SW 1271 (cell line): Measurements from ENCODE around the gene CIRBP.
"Not testable (repeated sequence)": the region's sequence is repeated elsewhere in the genome, so short reads cannot be mapped to it uniquely, and the experiment has no call there.

Experiments used
- DNase-seq, 2 experiments: peaks; one replicate each; lab custom pipeline; 2025; lab: John Stamatoyannopoulos, UW

CIRBP gene

GRCh38 chr19:1291761-1292418 lies 22.8 kb downstream of the CIRBP start:
- no peak for DNase-seq

GRCh38 chr19:1292419-1293151 lies 23.5 kb downstream of the CIRBP start:
- DNase-seq = no peak

- DNase-seq = no peak
These were observed 24.9 kb downstream of the CIRBP start for GRCh38 chr19:1293782-1294604.

DNA sequence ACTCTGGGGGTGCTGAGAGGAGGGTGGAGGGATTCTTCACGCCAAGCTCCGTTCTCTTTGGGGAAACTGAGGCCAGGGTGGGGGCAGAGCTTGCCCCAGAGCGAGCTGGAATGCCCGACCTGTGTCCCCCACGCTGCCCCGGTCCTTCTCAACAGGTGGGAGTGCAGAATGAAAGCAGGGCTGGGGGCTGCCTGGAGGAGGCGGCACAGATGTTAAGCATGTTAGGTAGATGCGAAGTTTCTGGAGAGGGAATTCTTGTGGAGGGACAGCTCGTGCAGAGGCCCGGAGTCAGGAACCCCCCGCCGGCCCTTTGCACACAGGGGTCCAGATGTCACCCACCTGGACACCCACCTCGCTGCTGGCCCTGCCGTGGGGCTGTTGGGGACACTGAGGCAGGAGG lies 25.6 kb downstream of the CIRBP start:
- no peak for DNase-seq

GRCh38 chr19:1295169-1296012 lies 26.3 kb downstream of the CIRBP start:
- DNase-seq = no peak

GRCh38 chr19:1296078-1296477 lies 26.9 kb downstream of the CIRBP start:
- DNase-seq = no peak

GRCh38 chr19:1296575-1297271 lies 27.6 kb downstream of the CIRBP start:
- no peak for DNase-seq

GRCh38 chr19:1298235-1298634 lies 29.1 kb downstream of the CIRBP start:
- no peak for DNase-seq

DNA sequence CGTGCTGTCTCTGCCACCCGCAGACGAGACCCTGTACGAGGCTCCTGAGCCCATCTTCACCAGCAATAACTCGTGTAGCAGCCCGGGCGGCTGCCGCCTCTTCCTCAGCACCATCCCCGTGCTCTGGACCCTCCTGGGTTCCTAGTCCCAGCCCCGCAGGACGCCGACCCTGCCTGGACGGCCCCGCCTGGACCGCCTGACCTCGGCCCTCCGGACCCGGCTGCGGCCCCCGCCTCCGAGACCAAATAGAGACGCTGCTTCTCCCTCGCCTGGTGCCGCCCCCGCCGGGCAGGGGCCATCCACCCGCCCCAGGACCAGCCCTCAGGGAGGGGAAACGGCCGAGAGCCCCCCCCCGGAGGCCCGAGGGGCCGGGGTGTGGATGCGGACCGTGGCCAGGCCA lies 30.7 kb downstream of the CIRBP start:
- no peak for DNase-seq

- DNase-seq = no peak
These were observed 31.8 kb downstream of the CIRBP start for GRCh38 chr19:1300744-1301490.

DNA sequence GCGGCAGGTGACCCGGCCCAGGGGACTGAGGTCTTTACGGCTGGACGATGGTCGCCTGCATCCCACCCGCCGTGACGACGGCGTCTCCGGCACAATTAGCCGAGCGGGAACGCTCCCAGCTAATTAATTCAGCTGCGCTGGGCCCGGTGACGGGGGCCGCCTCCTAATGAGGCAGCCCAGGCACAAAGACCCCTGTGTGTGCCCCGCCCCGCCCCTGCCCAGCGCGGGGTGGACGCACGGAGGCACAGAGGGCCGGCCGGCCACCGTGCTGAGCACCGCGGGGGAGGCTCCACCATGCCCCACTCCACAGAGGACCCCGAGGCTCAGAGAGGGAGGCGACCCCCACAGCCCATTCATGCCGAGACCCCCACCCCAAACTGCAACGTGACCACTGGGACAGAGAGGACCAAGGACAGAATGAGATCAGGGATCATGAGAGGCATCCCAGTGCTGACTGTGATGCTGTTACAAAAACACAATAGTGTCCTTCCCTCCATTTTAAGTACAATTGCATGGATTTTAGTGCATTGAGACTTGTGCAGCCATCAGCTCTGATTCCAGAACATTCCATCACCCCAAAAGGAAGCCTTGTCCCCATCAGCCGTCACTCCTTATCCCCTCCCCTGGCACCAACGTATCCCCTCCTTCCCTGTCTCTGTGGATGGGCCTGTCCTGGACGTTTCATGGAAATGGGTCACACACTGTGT lies 33.6 kb downstream of the CIRBP start:
- DNase-seq = no peak

DNA sequence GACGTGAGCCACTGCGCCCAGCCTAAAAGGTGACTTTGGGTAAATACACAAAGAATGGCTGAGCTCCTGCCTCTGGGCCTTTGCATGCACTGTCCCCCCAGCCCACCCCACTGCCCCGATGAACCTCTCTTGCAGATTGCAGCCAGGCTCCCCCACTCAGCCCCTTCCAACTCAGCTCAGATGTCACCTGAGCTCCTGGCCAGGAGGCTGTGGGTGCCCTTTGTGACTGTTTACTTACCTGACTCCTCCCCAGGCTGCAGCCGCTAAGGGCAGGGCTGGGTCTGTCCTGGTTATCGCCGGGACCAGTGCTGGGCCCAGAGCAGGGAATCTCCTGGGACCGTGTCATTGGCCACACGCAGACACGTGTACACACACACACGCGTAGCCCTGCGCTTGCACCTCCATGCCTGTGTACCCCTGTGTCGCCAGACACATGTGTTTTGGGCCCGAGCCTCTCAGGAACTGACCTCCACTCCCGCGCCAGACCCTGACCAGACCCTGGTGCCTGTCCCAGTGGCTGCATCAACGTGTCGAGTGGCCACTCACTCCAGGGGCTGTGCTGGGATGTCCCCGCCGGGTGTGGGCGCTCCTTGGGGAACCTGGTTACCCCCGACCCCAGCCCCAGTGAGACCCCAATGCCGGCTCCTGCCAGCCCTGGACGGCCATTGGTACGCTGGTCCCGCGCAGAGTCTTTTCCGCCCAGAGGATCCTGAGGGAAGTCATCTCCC lies 35.2 kb downstream of the CIRBP start:
- DNase-seq = no peak

- DNase-seq = not testable (repeated sequence)
These were observed 36.2 kb downstream of the CIRBP start for GRCh38 chr19:1305354-1305753.

- DNase-seq = no peak
These were observed 38.2 kb downstream of the CIRBP start for GRCh38 chr19:1307320-1307719.

DNA sequence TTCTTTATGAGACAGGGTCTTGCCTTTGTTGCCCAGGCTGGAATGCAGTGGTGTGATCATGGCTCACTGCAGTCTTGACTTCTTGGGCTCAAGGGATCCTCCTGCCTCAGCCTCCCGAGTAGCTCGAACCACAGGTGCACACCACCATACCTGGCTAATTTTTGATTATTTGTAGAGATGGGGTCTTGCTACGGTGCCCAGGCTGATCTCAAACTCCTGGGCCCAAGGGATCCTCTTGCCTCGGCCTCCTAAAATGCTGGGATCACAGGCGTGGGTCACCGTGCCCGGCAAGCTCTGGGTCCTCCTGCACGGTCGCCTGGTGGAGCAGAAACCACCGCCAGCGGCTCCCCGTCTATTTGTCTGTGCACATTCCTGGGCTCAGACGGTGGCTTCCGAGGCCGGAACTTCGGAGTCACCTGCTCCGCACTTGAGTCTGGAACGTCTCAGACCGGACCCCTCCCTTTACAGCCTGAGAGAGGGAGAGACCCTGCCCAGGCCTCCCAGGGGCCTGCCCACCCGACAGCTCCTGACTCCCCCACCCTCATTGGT lies 38.7 kb downstream of the CIRBP start:
- no peak for DNase-seq

DNA sequence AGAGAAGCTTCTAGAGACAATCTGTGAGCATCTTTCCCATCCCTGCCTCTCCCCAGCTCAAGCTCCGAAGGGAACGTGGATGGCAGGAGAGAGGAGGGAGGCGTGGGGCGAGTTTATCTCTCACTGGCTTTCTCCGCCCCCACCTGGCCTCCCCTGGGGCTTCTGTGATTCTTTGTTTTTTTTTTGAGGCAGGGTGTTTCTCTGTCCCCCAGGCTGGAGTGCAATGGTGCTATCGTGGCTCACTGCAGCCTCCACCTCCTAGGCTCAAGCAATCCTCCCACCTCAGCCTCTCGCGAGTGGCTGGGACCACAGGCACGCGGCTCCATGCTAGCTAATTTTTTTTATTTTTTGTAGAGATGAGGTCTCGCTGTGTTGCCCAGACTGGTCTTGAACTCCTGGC lies 39.6 kb downstream of the CIRBP start:
- DNase-seq = no peak

GRCh38 chr19:1309977-1310852 lies 41.1 kb downstream of the CIRBP start:
- no peak for DNase-seq

GRCh38 chr19:1310853-1311180 lies 41.7 kb downstream of the CIRBP start:
- DNase-seq = no peak
